ENCODE data around the gene TXN2. TPM values are rescaled to one million over a fixed set of nuclear protein-coding genes. Genes with fewer than 3 reads are reported as not detected.
A peak's percentile ranks its signal among the peaks of the same experiment; 100 is the strongest.

Gene TXN2
- total and polyA plus RNA-seq, 2 donors = 10.9 to 98.5 TPM

DNA sequence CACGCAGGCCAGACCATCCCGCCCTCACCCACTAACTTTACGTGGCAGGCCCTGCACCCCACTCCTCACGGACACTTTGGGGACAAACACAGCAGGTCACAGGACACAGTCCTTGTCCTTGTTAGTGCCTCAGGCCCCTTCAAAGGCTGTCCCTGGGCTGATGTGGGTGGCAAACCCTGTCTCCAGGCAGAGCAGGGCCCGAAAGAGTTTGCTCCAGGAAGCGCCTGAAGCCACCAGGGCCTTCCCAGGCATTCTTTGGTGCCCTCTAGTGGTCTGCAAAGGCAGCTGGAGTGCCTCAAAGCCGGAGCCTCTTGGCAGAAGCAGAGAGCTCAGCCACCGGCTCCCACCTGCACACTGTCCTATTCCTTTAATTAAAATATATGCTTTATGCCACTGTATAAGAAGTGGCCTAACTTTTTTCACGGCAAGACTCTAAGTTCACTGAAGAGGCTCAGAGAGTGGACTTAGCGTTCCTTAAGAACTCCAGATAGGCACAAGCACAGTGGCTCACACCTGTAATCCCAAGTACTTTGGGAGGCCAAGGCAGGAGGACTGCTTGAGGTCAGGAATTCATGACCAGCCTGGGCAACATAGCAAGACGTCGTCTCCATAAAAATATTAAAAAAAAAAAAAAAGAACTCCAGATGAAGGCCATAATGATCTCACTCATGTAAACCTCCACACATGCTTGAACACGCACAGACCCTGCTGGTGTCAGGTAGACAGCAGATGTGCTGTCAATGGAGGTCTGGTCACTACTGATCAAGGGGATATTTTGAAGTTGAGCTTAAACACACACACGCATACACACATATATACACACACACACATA, 11.1 kb downstream of the TXN2 start:
- no peaks in the 10 kb centered on the region for H3K4me1 ChIP-seq (ENCODE audit: insufficient read depth)
- DNase-seq (ENCODE audit: extremely low spot score) = peak; percentile 76
- 30% methylated on average over 14 of the region's 14 CpGs for WGBS
- no peaks in the 10 kb centered on the region for H3K36me3 ChIP-seq (ENCODE audit: insufficient read depth)
- H3K27ac ChIP-seq (ENCODE audit: low read depth) = peak overlapping the region; percentile 12
- no peak overlapping the region for H3K4me3 ChIP-seq (ENCODE audit: low read depth, low read length)

DNA sequence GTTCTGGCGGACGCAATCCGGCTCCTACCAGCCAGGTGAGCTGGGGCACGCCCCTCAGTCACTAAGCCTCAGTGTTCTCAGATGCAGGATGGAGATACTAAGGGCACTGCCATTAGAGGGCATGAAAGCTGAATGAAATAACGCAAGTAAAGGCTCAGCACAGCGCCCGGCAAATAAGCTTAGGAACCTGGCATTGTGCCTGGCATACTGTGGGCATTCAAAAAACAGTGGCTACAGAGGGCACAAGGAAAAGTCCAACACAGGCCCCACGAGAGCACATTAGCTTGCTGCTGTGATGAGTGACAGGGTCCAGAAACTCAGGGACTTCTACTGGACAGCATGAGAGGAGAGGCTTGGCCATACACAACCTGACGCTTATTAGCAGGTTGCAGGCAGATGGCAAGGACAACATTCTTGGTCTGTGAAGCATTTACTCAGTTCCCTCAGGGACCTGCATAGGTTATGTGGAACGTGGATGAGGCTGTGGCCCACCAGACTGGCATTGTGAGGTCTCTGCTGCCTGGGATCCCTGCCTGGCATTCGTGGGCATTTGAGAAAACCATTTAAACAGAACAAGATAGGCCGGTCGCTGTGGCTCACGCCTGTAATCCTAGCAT, 12.2 kb downstream of the TXN2 start:
- no peaks in the 10 kb centered on the region for H3K36me3 ChIP-seq (ENCODE audit: insufficient read depth)
- H3K27ac ChIP-seq (ENCODE audit: low read depth) = no peak overlapping the region
- no peak for DNase-seq (ENCODE audit: extremely low spot score)
- no peak overlapping the region for H3K4me3 ChIP-seq (ENCODE audit: low read depth, low read length)
- WGBS = 72% methylated on average over 14 of the region's 14 CpGs
- H3K4me1 ChIP-seq (ENCODE audit: insufficient read depth) = no peaks in the 10 kb centered on the region

DNA sequence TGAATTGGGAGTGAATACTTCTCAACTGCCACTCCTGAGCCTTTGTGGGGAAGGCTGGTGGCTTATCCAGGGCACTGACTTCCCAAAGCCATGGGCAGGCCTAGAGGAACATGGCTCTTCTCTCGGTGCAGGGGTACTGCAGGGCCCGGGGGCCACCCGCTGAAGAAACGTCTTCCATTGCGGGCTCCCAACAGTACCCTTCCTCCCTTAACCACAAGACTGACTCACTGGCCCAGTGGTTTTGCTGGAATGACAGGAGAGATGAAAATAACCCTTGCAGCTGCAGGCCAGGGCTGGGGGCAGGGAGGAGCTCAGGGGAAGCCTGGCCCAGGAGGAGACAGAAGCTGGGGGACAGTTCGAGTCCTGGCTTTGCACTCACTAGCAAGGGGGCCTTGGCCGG, 13.5 kb downstream of the TXN2 start:
- Histone ChIP-seq H3K36me3 (ENCODE audit: insufficient read depth) (no peaks in the 10 kb centered on the region), H3K4me1 (ENCODE audit: insufficient read depth) (no peaks in the 10 kb centered on the region), H3K4me3 (ENCODE audit: low read depth, low read length) (no peak overlapping the region), H3K27ac (ENCODE audit: low read depth) (peak overlapping the region; percentile 40)
- no peak for DNase-seq (ENCODE audit: extremely low spot score)
- WGBS = 56% methylated on average over 7 of the region's 7 CpGs

DNA sequence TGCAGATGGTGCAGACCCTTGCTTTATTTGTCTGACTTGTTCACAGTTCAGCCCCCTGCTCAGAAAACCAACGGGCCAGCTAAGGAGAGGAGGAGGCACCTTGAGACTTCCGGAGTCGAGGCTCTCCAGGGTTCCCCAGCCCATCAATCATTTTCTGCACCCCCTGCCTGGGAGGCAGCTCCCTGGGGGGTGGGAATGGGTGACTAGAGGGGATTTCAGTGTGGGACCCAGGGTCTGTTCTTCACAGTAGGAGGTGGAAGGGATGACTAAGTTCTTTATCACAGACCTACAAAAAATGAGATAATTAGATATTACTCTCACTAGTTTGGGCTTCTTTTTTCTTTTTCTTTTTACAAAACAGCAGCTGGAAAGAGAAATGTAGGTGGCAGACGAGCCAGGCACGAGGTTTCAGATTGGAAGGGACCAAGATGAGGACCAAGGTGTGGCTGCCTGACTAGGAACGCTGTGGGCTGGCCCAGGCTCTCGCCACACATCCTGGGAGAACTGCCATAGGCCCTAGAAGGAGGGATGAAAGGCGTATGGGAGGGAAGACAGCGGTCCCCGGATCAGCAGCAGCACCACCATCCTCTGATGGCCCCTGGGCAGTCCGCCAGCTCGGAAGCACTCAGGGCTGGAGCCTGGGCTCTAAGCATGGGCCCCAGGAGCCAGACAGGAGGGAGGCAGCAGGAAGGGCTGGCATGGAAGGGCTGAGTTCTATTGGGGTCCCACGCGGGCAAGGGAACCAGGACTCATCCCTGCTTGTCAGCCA, 14.2 kb downstream of the TXN2 start:
- Histone ChIP-seq H3K4me3 (ENCODE audit: low read depth, low read length) (no peak overlapping the region), H3K4me1 (ENCODE audit: insufficient read depth) (no peaks in the 10 kb centered on the region), H3K27ac (ENCODE audit: low read depth) (peak overlapping the region; percentile 40), H3K36me3 (ENCODE audit: insufficient read depth) (no peaks in the 10 kb centered on the region)
- DNase-seq (ENCODE audit: extremely low spot score) = no peak
- WGBS = 46% methylated on average over 14 of the region's 14 CpGs

DNA sequence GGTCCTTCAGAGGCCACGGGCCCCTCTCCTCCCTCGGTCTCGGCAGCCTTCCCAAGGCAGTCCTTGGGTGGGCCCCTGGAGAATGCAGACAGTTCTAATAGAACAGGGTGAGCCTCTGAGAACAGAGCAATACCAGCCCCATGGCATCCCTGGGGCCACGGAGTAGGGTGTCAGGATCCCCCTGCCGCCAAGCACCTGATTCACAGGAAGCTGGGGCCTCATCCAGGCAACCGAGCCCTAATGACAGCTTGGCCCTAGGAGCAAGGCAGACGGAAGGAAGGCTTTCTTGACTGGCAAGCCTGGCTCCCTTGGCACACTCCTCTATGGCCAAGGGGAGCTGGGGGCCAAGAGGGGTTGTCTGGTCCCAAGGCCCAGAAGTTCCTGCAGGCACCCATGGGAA, 15.2 kb downstream of the TXN2 start:
- peak overlapping the region; percentile 76 for H3K27ac ChIP-seq (ENCODE audit: low read depth)
- WGBS = 78% methylated on average over 7 of the region's 7 CpGs
- no peaks in the 10 kb centered on the region for H3K36me3 ChIP-seq (ENCODE audit: insufficient read depth)
- no peaks in the 10 kb centered on the region for H3K4me1 ChIP-seq (ENCODE audit: insufficient read depth)
- no peak for DNase-seq (ENCODE audit: extremely low spot score)
- H3K4me3 ChIP-seq (ENCODE audit: low read depth, low read length) = no peak overlapping the region

DNA sequence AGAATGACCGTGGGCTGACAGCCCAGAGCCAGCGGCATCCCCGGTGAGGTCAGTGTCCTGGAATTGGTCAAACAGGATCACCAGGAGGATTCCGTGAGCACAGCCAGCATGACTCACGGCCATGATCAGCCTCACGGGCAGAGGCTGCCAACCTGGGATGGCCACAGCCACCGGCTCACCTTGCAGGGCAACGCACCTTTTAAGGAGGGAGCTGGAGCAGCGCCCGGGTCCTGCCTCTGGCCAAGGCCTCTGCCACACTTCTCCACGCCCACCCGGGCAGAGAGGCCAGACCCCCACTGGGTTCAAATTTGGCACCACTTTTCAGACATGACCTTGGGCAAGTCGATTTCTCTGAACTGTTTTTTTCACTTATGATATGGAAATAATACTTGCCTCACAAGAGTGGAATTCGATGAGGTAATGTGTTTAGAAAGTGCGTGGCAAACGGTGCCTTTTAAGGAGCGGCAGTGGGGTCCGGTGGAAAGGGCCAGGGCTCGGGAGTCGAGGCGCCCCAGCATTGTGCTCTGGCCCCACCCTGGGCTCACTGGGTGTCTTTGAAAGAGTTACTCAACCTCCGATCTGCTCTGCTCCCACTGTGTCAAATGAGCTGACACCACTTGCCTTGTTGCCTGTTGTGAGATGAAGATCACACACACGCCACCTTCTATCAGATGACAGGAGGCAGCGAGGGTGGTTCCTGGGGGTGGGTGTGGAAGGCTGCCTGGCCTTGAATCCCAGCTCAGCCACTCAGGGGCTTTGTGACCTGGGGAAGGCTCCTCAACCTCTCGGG, 16.0 kb downstream of the TXN2 start:
- Histone ChIP-seq H3K27ac (ENCODE audit: low read depth) (peak overlapping the region; percentile 76), H3K4me3 (ENCODE audit: low read depth, low read length) (no peak overlapping the region), H3K36me3 (ENCODE audit: insufficient read depth) (no peaks in the 10 kb centered on the region), H3K4me1 (ENCODE audit: insufficient read depth) (no peaks in the 10 kb centered on the region)
- no peak for DNase-seq (ENCODE audit: extremely low spot score)
- 44% methylated on average over 25 of the region's 25 CpGs for WGBS

DNA sequence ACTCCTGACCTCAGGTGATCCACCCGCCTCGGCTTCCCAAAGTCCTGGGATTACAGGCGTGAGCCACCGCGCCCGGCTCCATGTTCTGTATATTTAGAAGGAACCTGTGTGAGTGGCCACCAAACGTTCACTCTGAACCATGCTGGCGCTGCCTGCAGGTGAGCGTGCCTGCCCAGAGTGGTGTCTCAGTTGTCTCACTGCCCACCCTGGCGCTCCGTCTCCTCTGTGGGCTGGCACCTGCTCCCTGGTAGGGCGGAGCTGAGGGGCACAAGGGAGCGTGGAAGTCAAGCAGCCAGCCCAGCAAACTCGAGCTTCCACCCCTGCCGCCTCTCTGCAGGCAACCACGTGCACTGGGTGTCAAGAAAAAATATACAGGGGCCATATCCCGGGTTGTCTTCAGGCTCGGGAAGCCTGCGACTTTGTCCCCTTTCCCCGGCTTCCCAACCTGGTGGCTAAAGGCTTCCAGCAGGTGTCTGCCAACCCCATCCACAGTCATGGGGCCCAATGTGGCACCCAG, 16.7 kb downstream of the TXN2 start:
- Histone ChIP-seq H3K36me3 (ENCODE audit: insufficient read depth) (no peaks in the 10 kb centered on the region), H3K27ac (ENCODE audit: low read depth) (peak overlapping the region; percentile 35), H3K4me1 (ENCODE audit: insufficient read depth) (no peaks in the 10 kb centered on the region), H3K4me3 (ENCODE audit: low read depth, low read length) (no peak overlapping the region)
- DNase-seq (ENCODE audit: extremely low spot score) = no peak
- 83% methylated on average over 20 of the region's 20 CpGs for WGBS

DNA sequence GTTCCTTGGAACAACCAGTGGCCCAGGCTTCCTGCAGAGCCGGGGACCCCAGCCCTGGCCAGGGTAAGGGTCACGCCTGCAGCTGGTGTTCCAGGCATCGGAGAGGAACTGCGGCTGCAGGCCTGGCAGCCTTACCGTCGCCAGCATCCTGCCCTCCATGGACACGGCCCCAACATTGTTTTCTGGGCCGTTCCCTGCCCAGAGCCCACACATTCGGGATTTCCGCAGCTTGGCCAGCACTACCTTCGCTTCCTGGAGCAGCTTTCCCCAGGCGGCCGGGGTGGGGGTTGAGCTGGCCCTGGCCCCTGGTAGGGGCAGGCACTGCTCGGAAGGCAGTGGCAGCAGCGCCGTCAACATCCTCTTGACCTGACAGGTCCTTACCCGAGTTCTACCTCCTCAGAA, 17.7 kb downstream of the TXN2 start:
- no peak for DNase-seq (ENCODE audit: extremely low spot score)
- Histone ChIP-seq H3K4me3 (ENCODE audit: low read depth, low read length) (no peak overlapping the region), H3K4me1 (ENCODE audit: insufficient read depth) (no peaks in the 10 kb centered on the region), H3K36me3 (ENCODE audit: insufficient read depth) (no peaks in the 10 kb centered on the region), H3K27ac (ENCODE audit: low read depth) (no peak overlapping the region)
- WGBS = 74% methylated on average over 17 of the region's 17 CpGs

DNA sequence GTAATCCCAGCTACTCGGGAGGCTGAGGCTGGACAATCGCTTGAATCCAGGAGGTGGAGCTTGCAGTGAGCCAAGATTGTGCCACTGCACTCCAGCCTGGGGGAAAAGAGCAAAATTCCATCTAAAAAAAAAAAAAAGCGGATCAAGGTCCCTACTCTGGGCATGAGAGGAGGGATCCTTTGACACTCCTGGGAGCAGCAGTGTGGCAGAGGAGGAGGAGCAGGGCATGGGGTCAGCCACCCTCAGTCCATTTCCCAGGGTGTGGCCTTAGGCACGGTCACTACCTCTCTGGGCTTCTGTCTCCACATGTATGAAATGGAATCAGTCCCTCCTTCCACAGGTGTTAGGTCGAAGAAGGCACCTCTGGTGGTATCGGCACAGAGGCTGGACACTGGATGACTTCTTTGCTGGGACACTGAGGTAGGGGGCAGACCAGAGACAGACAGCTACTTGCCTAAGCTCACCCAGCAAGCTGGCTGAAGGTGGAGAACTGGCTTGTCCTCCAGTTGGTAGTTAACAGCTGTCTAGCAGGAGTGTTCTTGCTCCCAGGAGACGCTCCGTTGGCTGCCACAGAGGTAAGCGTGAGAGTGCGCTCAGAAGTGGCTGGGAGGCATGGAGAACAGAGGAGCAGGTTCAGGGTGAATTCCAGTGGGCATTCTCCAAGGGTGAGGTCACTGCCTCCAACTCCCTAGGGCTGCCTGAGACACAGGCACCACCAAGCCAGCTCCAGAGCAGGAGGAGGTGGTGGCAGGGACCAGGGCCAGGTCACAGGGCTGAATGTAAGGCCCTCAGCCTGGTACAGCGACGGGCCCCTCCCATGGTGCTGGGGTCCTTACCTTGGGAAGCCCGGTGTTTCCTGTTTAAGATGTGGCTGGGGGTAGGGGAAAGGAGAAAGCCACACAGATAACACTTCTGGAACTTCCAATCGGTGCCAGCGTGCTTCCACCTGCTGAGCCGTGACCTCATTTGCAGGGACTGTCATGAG, 19.5 kb downstream of the TXN2 start:
- Histone ChIP-seq H3K27ac (ENCODE audit: low read depth) (no peak overlapping the region), H3K4me3 (ENCODE audit: low read depth, low read length) (no peak overlapping the region), H3K36me3 (ENCODE audit: insufficient read depth) (no peaks in the 10 kb centered on the region), H3K4me1 (ENCODE audit: insufficient read depth) (no peaks in the 10 kb centered on the region)
- no peak for DNase-seq (ENCODE audit: extremely low spot score)
- WGBS = 58% methylated on average over 16 of the region's 16 CpGs

DNA sequence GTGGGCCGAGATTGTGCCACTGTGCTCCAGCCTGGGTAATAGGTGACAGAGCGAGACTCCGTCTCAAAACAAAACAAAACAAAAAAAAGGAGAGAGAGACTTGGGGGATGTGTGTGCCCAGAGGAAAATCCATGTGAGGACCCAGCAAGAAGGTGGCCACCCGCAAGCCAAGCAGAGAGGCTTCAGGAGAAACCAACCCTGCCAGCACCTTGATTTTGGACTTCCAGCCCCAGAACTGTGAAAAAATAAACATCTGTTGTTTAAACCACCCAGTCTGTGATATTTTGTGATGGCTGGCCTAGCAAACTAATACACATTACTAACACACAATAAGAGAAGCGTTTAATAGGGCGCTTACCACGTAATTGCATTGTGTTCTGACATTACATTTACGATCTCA, 21.2 kb downstream of the TXN2 start:
- WGBS = 84% methylated on average over 8 of the region's 8 CpGs
- no peaks in the 10 kb centered on the region for H3K4me1 ChIP-seq (ENCODE audit: insufficient read depth)
- H3K27ac ChIP-seq (ENCODE audit: low read depth) = no peak overlapping the region
- DNase-seq (ENCODE audit: extremely low spot score) = no peak
- H3K4me3 ChIP-seq (ENCODE audit: low read depth, low read length) = no peak overlapping the region
- no peaks in the 10 kb centered on the region for H3K36me3 ChIP-seq (ENCODE audit: insufficient read depth)

DNA sequence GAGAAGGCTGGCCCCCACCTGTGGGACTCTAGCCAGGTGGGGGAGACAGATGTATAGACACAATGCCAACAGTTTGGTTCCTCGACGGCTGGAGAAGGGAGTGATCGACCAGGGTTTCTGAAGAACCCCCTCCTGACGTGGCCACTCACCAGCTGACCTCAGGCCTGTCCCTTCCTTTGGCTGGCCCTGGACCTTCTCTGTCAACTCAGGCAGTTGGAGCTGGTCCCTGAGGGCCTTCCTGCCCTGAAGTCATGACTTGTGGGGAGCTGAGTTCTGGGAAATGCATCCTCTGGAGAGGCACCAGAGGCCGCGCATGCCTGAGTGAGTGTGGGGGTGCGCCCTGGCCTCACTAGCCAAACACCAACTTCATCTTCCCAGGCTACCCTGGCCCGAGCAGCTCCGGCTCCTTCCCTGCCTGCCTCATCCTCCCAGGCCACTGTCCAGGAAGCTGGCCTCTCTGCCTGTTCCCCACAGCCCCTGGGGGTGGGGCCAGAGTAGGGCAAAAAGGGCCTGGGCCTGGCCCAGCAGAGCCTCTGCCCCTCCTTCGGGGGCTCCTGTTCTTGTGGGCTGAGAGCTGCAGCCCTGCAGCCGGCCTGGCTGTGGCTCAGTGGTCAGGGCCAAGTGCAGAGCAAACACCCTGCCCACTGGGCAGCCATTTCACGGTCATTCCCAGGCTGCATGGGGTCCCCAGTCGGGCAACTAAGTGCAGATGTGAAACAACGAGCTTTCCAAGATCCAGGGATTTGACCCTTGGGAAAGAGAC, 23.6 kb downstream of the TXN2 start:
- no peaks in the 10 kb centered on the region for H3K4me1 ChIP-seq (ENCODE audit: insufficient read depth)
- H3K36me3 ChIP-seq (ENCODE audit: insufficient read depth) = no peaks in the 10 kb centered on the region
- H3K4me3 ChIP-seq (ENCODE audit: low read depth, low read length) = no peak overlapping the region
- peak overlapping the region; percentile 1 for H3K27ac ChIP-seq (ENCODE audit: low read depth)
- 43% methylated on average over 14 of the region's 14 CpGs for WGBS
- DNase-seq (ENCODE audit: extremely low spot score) = no peak

DNA sequence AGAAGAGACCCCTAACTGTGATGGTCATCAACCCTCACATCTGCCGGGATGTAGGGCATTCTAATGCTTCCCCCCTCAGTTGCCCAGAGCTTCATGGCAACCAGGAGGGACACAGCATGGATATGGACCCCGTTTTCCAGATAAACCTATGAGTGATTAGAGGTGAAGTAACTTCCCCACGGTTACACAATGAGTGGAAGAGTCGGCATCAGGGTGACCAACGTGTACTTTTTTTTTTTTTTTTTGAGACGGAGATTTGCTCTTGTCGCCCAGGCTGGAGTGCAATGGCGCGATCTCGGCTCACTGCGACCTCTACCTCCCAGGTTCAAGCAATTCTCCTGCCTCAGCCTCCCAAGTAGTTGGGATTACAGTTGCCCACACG, 25.0 kb downstream of the TXN2 start:
- no peak for DNase-seq (ENCODE audit: extremely low spot score)
- Histone ChIP-seq H3K36me3 (ENCODE audit: insufficient read depth) (no peaks in the 10 kb centered on the region), H3K27ac (ENCODE audit: low read depth) (no peak overlapping the region), H3K4me1 (ENCODE audit: insufficient read depth) (no peaks in the 10 kb centered on the region), H3K4me3 (ENCODE audit: low read depth, low read length) (no peak overlapping the region)
- 84% methylated on average over 12 of the region's 12 CpGs for WGBS
